ENCODE measurements around the gene TCL1B.
"Not testable (repeated sequence)": the region's sequence is repeated elsewhere in the genome, so short reads cannot be mapped to it uniquely, and the experiment has no call there.

TCL1B gene

DNA sequence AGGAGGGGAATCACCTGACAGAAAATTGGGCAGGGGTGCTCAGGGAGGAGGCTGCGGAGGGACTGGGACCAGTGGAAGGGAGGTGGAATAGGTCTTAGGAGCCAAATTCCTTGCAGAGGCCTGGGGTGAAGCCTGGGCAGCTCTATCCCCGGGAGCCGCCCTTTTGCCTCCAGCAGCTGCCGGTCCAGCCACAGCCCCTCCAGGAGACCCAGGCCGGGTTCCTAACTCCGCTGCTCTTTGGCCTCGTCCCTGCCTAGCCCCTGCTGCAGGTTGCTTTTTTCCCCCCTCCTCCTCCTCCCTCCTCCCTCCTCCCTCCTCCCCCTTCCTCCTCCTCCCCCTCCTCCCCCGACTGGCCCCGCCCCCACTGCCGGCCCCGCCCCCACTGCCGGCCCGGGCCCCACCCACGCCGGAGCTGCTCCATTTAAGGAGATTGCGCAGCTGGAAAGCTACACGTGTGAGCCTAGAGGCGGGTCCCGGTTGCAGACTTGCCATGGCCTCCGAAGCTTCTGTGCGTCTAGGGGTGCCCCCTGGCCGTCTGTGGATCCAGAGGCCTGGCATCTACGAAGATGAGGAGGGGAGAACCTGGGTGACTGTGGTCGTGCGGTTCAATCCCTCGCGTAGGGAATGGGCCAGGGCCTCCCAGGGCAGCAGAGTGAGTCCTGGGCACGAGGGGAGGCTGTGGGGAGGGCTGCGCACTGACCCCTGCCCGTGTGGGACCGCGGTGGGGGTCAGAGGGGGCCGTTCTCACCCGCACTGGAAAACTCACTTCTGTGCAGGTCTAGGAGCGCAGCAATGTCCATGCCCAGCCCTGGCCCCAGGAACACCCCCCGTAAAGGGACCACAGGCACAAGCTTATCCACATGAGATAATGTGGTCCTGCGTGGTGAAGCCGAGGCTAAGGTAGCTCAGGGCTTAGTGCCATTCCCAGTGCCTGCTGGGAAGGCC lies at the start of gene TCL1B:
Gene TCL1B, plus strand, starts transcription at position 449 of the 945 bp plus-strand sequence. Its CDS starts 42 bp downstream, at position 491.
- no peak for DNase-seq (ENCODE audit: low read depth)

- DNase-seq (ENCODE audit: low read depth) = no peak
These were observed 41.2 kb upstream of the TCL1B start for GRCh38 chr14:95644981-95645380.

DNA sequence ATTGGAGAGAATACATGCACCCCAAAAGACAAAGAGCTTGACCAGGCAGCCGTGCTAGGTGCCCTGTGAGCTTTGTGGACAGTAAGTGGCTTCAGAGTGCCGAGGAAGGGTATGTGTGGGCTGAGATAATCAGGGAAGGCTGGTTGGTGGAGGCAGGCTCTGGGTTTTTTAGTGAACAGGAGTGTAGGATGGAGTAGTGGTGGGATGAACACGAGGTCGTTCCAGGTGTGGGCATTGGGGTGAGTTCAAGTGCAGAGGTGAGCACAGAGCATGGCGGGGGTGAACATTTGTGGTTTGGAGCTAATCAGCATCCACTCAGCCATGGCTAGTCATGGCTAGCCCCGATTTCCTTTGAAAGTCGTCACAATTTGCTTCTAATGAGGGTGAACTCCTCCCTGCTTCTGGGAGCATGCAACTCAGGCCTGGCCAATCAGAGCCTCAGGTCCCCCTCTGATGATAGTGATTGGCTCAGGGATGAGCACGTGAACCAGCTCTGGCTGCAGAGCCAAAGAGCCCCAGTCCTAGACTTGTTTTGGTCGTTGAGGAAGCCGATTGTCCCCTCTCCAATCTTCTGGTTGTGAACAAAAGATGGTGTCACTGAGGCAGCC lies 40.7 kb upstream of the TCL1B start:
- DNase-seq (ENCODE audit: low read depth) = no peak

DNA sequence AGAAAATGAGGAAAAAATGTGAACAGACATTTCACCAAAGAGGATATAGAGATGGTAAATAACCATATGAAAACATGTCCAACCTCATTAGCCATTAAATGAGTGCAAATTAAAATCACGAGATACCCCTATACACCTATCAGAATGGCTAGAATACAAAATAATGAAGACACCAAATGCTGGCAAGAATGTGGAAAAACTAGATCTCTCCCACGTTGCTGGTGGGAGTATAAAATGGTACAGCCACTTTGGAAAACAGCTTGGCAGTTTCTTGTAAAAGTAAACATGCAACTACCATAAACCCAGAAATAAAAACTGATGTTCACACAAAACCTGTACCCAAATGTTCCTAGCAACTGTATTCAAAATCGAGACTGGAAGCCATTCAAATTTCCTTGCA lies 38.3 kb upstream of the TCL1B start:
- no peak for DNase-seq (ENCODE audit: low read depth)

DNA sequence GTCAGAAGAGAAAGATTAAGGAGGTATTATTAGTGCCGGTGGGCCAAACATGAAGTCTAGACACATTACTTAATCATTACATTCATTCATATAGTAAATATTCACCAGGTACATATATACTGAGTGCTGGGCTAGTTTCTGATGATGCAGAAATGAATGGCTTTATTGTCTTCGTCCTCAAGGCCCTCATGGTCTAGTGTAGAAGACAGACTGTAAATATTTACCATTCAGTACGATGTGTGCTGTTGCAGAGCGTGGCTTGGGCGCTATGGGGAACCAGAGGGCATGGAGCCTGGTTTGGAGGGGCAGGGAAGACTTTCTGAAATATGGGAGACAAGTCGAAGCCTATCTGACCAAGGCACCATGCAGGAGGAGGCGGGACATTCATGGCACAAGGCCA lies 37.0 kb upstream of the TCL1B start:
- no peak for DNase-seq (ENCODE audit: low read depth)

DNA sequence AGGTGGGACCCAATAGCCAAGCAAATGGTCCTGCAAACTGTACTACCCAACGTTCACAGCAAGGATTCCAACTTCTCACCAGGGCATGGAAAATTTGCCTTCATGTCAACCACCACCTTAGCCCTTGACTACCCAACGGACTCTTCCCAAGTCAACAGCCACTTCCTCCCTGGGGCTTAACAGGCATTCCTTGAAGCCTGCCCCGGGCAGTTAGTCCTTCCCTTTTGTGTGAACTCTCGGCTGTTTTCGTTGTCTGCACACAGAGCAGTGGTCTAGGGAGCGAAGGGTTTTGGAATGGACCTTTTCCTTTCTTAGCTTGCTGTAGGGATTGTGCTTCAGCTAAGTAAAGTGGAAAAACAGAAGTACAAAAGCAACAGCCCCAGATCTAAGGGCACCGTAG lies 35.2 kb upstream of the TCL1B start:
- DNase-seq (ENCODE audit: low read depth) = no peak

- no peak for DNase-seq (ENCODE audit: low read depth)
These were observed 34.2 kb upstream of the TCL1B start for GRCh38 chr14:95651821-95652583.

DNA sequence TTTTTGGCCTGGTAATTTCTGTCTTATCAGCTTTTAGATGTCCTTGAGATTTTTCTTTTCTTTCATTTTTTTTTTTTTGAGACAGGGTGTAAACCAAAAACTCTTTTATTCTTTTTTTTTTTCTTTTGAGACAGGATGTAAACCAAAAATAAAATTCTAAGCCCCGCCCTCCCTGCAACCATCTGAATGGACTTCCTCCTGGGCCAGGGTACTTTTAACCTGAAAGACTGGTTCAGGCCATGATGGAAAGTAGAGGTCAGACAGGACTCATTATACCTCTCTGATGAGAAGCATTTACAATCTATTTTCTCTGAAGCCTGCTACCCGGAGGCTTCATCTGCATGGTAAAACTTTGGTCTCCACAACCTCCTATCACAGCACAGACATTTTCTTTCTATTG lies 33.5 kb upstream of the TCL1B start:
- DNase-seq (ENCODE audit: low read depth) = no peak

DNA sequence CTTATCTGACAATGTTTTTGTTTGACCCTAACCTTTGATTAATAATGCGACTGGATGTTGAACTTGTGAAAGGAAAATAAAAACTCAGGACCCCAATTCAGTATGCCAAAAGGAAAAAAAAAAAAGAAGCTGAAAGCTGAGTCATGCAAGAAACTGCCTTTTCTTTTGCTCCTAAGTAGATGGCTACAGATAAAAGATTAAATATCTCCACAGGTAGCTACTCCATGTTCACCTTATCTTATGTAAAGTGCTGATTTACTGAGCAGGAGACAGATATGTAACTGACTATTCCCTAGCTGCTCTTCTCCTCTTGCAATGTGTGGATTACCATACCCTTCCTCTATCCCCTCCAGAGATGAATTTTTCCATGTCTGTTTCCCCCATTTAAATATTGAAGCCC lies 30.8 kb upstream of the TCL1B start:
- DNase-seq (ENCODE audit: low read depth) = no peak

DNA sequence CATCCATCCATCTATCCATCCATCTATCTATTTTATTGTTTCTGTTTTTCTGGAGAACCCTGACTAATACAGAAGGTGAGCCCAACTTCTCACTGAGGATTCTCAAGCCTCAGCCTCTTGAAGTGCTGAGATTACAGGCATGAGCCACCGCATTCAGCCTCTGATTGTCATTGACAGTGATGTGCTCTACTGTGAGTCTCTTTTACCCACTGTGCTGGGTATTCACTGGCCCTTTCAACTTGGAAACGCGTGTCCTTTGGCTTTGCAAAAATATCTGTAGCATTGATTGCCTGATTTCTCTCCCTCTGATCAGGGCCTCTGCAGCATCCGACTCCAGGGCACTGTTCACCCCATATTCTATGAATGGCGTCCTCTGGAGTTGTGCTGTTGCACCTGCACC lies 29.6 kb upstream of the TCL1B start:
- DNase-seq (ENCODE audit: low read depth) = no peak

GRCh38 chr14:95657454-95657853 lies 28.8 kb upstream of the TCL1B start:
- no peak for DNase-seq (ENCODE audit: low read depth)

GRCh38 chr14:95659293-95659989 lies 26.8 kb upstream of the TCL1B start:
- no peak for DNase-seq (ENCODE audit: low read depth)

DNA sequence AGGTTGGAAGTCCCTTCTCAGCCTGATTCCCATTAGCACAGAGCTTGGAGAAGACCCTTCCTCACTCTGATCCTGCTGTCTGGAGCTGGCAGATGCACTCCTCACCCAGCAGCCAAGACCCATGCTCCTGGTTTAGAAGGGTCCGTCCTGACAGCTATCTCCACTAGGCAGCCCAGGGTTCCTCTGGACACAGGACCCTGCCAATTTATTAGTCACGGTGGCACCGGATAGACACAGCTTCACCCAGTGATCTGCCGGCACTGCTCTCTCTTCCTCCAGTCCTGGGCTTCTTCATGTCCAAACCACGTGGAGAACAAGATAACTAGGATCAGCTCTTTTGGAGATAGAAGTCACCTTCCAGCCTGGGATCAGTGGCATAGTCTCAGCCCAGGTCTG lies 26.2 kb upstream of the TCL1B start:
- no peak for DNase-seq (ENCODE audit: low read depth)

- no peak for DNase-seq (ENCODE audit: low read depth)
These were observed 25.3 kb upstream of the TCL1B start for GRCh38 chr14:95660651-95661515.

- no peak for DNase-seq (ENCODE audit: low read depth)
These were observed 23.6 kb upstream of the TCL1B start for GRCh38 chr14:95662376-95663186.

DNA sequence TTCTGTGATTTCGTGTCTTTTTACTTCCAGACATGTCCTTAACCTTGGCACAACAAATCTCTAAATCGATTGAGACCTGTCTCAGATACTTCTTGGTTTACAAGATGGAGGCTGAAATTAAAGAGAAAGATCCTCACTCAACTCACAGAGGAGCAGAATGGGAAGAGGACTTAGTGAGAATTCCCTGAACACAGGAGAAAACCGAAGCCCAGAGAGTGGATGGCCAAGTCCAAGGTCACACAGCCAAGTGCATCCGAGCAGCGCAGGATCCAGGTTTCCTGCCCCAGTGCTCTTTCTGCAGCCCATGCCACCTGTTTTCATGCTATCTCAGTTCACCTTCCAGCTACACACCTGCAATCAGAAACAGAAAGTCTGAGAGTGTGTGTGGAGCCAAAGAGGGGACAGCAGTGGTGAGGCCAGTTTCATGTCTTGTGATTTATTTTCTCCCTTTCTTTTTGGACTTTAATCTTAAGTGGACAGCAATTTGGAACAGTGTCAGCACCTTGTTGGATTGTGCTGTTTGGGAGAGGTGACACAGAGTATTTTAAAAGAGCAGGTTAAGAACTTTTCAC lies 22.9 kb upstream of the TCL1B start:
- DNase-seq (ENCODE audit: low read depth) = no peak

GRCh38 chr14:95664066-95664465 lies 22.2 kb upstream of the TCL1B start:
- no peak for DNase-seq (ENCODE audit: low read depth)

DNA sequence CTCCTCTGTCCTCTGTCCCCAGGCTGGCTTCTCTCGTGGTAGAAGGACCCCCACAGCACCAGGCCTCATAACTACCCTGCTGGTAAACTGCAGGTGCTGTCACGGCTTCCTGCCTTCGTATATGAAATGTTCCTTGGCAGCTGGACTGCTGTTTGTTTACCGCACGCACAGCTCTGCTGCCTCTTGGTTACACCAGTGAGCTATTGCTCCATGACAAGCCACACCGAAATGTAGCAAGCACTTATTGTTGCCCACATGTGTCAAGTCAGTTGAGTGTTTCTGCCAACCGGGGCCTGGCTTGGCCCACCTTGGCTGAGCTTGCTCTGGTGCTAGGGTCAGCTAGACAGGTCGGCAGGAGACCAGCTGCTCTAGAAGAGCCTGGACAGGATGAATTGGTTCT lies 21.7 kb upstream of the TCL1B start:
- no peak for DNase-seq (ENCODE audit: low read depth)

DNA sequence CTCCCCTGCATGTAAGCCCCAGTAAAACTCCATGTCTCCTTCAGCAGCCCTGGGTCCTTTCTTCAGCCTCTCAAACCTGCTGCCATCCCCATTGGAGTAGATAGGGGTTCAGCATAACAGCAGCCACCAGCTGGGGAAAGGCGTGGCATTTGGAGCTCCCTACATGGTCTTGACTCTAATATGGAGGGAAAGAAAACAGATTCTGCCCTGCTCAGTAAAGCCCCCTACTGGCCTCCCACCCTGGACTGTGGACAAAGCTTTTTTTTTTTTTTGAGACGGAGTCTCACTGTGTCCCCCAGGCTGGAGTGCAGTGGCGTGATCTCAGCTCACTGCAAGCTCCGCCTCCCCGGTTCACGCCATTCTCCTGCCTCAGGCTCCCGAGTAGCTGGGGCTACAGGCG lies 20.7 kb upstream of the TCL1B start:
- not testable (repeated sequence) for DNase-seq (ENCODE audit: low read depth)

DNA sequence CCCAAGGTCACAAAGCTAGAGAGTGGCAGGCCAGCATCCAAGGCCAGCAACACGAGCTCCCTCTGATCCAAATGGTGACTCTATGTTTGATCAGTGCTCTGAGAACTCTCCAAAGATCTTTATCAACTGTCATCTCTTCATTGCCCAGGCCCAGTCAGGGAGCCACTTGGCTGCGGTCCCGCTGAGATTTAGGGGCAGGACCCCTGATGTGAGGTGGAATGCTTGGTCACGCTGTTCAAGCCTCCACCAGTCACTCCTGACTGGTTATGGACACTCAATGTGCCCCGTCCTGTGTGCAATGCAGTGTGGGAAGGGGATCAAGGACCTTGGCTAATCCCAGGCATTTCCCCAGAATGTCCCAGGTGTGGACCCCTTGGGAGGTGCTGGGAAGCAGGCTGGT lies 19.8 kb upstream of the TCL1B start:
- no peak for DNase-seq (ENCODE audit: low read depth)

Data from fibroblast of the conjunctiva (primary cell).